ENCODE measurements around the gene MMAA.
"Not testable (repeated sequence)": the region's sequence is repeated elsewhere in the genome, so short reads cannot be mapped to it uniquely, and the experiment has no call there.

MMAA gene

GRCh38 chr4:145618932-145619638 is at the start of gene MMAA:
Gene MMAA (plus strand): TSS chr4:145619385. CDS start chr4:145639140, 19,755 bp downstream.
- peak; percentile 91 for DNase-seq (ENCODE audit: low spot score)

- DNase-seq (ENCODE audit: low spot score): not testable (repeated sequence)
Measured at GRCh38 chr4:145574546-145574945, 44.6 kb upstream of the MMAA start.

- DNase-seq (ENCODE audit: low spot score): no peak
Measured at GRCh38 chr4:145580906-145581305, 38.3 kb upstream of the MMAA start.

- no peak for DNase-seq (ENCODE audit: low spot score)
Measured at GRCh38 chr4:145583191-145584055, 35.8 kb upstream of the MMAA start.

- DNase-seq (ENCODE audit: low spot score): no peak
Measured at GRCh38 chr4:145587088-145587754, 32.0 kb upstream of the MMAA start.

GRCh38 chr4:145589381-145589780 is 29.8 kb upstream of the MMAA start:
- not testable (repeated sequence) for DNase-seq (ENCODE audit: low spot score)

- DNase-seq (ENCODE audit: low spot score): no peak
Measured at GRCh38 chr4:145589916-145590702, 29.1 kb upstream of the MMAA start.

GRCh38 chr4:145602129-145602760 is 16.9 kb upstream of the MMAA start:
- no peak for DNase-seq (ENCODE audit: low spot score)

GRCh38 chr4:145605941-145606340 is 13.2 kb upstream of the MMAA start:
- no peak for DNase-seq (ENCODE audit: low spot score)

GRCh38 chr4:145609481-145610427 is 9.4 kb upstream of the MMAA start:
- DNase-seq (ENCODE audit: low spot score): peak; percentile 47

GRCh38 chr4:145613566-145614232 is 5.5 kb upstream of the MMAA start:
- DNase-seq (ENCODE audit: low spot score): no peak

GRCh38 chr4:145614233-145614610 is 5.0 kb upstream of the MMAA start:
- no peak for DNase-seq (ENCODE audit: low spot score)

GRCh38 chr4:145618210-145618931 is 814 bp upstream of the MMAA start:
- DNase-seq (ENCODE audit: low spot score): peak; percentile 25

GRCh38 chr4:145619639-145619996 is 433 bp downstream of the MMAA start:
- DNase-seq (ENCODE audit: low spot score): no peak

- not testable (repeated sequence) for DNase-seq (ENCODE audit: low spot score)
Measured at GRCh38 chr4:145622067-145622466, 2.9 kb downstream of the MMAA start.

GRCh38 chr4:145623831-145624230 is 4.6 kb downstream of the MMAA start:
- DNase-seq (ENCODE audit: low spot score): no peak

- no peak for DNase-seq (ENCODE audit: low spot score)
Measured at GRCh38 chr4:145625677-145626622, 6.8 kb downstream of the MMAA start.

GRCh38 chr4:145626623-145626982 is 7.4 kb downstream of the MMAA start:
- DNase-seq (ENCODE audit: low spot score): no peak

Measured in hematopoietic multipotent progenitor cell treated with erythropoietin and hydrocortisone succinate and interleukin-3 and kit ligand, for 15 days (in vitro differentiated cells).